Measurements from ENCODE around the gene GJB1. TPM values are rescaled to one million over a fixed set of nuclear protein-coding genes. Genes with fewer than 3 reads are reported as not detected.
"Not testable (repeated sequence)": the region's sequence is repeated elsewhere in the genome, so short reads cannot be mapped to it uniquely, and the experiment has no call there.

The GJB1 gene
- total RNA-seq, result under 1 TPM in 1 of 2 experiments, not detected in 1; 0.26 TPM

DNA sequence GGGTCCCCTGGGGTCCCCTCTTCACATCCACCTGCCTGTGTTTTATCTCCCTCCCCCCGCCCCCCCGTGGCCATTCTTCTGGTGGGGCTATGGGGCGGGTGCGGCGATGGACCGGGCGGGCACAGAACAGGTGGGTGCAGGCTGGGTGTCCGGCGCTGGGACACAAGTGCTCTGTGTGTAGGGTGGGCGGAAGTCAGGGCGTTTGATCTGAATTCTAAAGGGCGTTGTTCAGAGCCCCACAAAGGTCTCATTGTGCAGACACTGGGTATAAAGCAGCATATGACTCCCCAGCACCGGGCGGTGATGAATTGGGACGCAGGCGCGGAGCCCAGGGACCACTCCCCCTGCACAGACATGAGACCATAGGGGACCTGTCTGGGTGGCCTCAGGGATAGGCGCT is at the start of gene GJB1:
Gene GJB1, plus strand, starts transcription at position 296 of the 400 bp plus-strand sequence. CDS start 484 bp downstream, outside the sequence.
- no peak within 1 kb of the TSS for H3K4me3 Mint-ChIP-seq
- peaks cover 3% of the 10 kb centered on the region for H3K27me3 Mint-ChIP-seq
- no peak for ATAC-seq (ENCODE audit: low read depth)
- no peaks in the 10 kb centered on the region for H3K36me3 Mint-ChIP-seq
- POLR2A ChIA-PET, result no interaction called here
- DNase-seq, result no peak
- H3K27ac Mint-ChIP-seq, result no peak within 1 kb of the TSS
- H3K9me3 Mint-ChIP-seq, result no peaks in the 10 kb centered on the region
- H3K4me1 Mint-ChIP-seq, result no peaks in the 10 kb centered on the region

DNA sequence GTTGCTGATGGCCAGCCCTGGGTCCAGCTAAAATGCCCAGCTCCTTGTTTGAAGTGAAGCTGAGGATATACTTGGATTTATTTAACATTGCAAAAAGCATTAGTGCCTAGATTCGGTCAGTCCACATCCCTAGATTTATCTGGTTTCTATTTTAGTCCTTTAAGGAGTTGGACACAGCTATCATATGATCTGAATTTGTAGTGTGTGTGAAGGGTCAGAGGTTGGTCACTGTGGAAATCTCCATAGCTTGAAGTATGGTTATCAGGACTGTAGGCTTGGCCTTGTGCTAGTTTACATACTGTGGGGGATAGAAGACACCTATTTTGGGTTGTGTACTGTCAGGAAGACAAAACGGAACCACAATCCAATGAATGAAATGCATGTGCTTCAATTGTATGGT is 49.6 kb upstream of the GJB1 start:
- Mint-ChIP-seq H3K9me3 (no peaks in the 10 kb centered on the region), H3K4me1 (peaks cover 10% of the 10 kb centered on the region), H3K27ac (peak overlapping the region; percentile 54), H3K4me3 (no peak overlapping the region), H3K36me3 (peaks cover 21% of the 10 kb centered on the region), H3K27me3 (no peaks in the 10 kb centered on the region)
- DNase-seq (no peak), ATAC-seq (ENCODE audit: low read depth) (no peak)
- POLR2A ChIA-PET, result no interaction called here

DNA sequence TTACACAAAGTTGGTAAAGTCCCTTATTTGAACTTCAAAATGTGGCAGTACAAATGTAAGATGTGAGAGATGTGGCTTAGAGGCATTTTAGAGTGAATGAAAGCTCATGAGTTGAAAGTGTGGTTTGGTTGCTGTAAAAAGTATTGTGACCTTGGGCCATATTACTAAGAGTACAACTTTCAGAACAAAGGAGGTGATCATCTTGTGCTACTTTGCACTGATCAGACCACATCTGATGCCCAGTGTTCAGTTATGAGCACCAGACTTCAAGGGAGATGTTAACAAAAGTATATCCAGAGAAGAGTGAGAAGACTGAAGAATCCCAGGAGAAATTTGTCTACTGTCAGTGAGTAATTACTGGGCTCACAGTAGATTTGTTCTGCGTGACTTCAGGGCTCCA is 48.2 kb upstream of the GJB1 start:
- Mint-ChIP-seq H3K27ac (no peak overlapping the region), H3K36me3 (peaks cover 21% of the 10 kb centered on the region), H3K4me1 (peaks cover 17% of the 10 kb centered on the region), H3K9me3 (no peaks in the 10 kb centered on the region), H3K4me3 (no peak overlapping the region), H3K27me3 (no peaks in the 10 kb centered on the region)
- no peak for DNase-seq
- no peak for ATAC-seq (ENCODE audit: low read depth)
- POLR2A ChIA-PET, result no interaction called here

DNA sequence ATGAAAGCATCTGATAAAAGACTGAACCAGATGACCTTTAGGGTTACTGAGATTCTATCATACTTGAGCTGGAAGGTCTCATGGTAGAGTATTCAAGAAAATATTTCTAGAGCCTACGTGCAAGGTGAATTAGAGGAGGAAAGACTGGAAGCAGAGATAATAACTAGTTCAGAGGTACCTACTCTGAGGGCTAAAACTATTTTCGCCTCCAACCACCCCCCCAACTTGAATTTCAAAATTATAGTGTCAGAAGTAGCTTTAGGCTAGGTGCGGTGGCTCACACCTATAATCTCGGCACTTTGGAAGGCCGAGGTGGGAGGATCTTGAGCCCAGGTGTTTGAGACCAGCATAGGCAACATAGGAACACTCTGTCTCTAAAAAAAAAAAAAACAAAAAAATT is 47.5 kb upstream of the GJB1 start:
- Mint-ChIP-seq H3K36me3 (peaks cover 21% of the 10 kb centered on the region), H3K4me3 (no peak overlapping the region), H3K27ac (no peak overlapping the region), H3K4me1 (peaks cover 17% of the 10 kb centered on the region), H3K9me3 (no peaks in the 10 kb centered on the region), H3K27me3 (no peaks in the 10 kb centered on the region)
- DNase-seq, result no peak
- POLR2A ChIA-PET, result no interaction called here
- ATAC-seq (ENCODE audit: low read depth), result no peak

DNA sequence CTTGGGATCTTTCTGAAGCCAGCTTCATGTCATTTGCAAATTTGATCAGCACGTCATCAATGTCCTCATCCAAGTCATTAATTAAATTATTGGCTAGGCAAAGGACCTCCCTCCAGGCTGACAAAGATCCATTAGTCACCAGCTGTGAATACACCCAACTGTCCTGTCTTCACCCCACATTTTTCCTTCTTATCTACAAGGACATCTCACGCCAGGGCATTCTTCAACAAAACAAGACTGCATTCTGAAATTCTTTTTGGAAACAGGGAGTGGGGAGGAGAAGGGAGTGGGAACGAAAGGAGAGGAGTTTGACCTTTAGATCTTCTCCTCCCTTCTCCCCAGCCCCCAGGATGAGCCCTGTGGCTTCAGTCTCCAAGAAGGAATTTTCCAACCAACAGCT is 45.7 kb upstream of the GJB1 start:
- Mint-ChIP-seq H3K27ac (no peak overlapping the region), H3K27me3 (no peaks in the 10 kb centered on the region), H3K4me1 (peaks cover 11% of the 10 kb centered on the region), H3K9me3 (no peaks in the 10 kb centered on the region), H3K4me3 (no peak overlapping the region), H3K36me3 (peaks cover 19% of the 10 kb centered on the region)
- POLR2A ChIA-PET, result no interaction called here
- ATAC-seq (ENCODE audit: low read depth) (no peak), DNase-seq (no peak)

DNA sequence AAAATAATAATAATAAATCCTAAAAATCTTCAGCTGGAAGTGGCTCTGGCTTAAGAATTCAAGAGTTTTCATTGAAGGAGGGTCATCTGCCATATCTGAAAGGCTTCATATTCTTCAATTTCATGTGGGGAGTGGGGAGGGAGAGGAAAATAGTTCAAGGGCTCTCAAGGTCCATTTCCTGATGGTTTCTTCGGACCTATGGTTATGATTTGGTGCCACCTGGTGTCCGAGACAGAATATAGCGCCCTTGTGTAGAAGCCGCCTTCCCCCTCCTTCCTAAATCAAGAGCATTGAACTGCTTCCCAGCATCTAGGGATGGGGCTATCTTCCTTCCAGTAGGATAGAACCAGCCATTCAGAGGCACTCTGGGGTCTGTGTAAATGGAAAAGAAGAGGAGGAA is 44.1 kb upstream of the GJB1 start:
- DNase-seq (no peak), ATAC-seq (ENCODE audit: low read depth) (no peak)
- peaks cover 16% of the 10 kb centered on the region for H3K4me1 Mint-ChIP-seq
- H3K36me3 Mint-ChIP-seq, result peaks cover 13% of the 10 kb centered on the region
- no peak overlapping the region for H3K4me3 Mint-ChIP-seq
- POLR2A ChIA-PET, result no interaction called here
- no peaks in the 10 kb centered on the region for H3K9me3 Mint-ChIP-seq
- peak overlapping the region; percentile 70 for H3K27ac Mint-ChIP-seq
- no peaks in the 10 kb centered on the region for H3K27me3 Mint-ChIP-seq

DNA sequence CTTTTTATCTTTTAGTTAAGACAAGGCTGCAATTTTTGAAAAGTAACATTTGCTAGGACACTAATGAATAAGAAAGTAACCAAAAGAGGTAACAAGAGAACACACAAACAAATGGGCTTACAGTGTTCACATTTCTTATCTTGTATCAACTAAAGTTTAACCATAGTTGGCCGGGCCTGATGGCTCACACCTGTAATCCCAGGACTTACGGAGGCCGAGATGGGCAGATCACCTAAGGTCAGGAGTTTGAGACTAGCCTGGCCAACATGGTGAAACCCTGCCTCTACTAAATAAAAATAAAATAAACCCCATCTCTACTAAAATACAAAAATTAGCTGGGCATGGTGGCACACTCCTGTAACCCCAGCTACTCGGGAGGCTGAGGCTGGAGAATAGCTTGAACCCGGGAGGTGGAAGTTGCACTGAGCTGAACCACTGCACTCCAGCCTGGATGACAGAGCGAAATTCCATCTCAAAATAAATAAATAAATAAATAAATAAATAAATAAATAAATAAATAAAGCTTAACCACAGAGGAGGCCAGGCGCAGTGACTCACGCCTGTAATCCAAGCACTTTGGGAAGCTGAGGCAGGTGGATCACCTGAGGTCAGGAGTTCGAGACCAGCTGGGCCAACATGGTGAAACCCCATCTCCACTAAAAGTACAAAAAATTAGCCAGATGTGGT is 42.3 kb upstream of the GJB1 start:
- POLR2A ChIA-PET, result interaction anchor here (0.7 to 4.3 kb wide), 7 partner anchors 16 to 357 kb away, joined by 3 to 48 read pairs (median 7); partner anchors contain the start of genes MED12, NONO, TAF1 and ZMYM3
- H3K4me1 Mint-ChIP-seq, result peaks cover 16% of the 10 kb centered on the region
- H3K27ac Mint-ChIP-seq, result peak overlapping the region; percentile 97
- not testable (repeated sequence) for H3K27me3 Mint-ChIP-seq; ATAC-seq (ENCODE audit: low read depth); H3K9me3 Mint-ChIP-seq; H3K36me3 Mint-ChIP-seq; DNase-seq
- H3K4me3 Mint-ChIP-seq, result peak overlapping the region; percentile 55

DNA sequence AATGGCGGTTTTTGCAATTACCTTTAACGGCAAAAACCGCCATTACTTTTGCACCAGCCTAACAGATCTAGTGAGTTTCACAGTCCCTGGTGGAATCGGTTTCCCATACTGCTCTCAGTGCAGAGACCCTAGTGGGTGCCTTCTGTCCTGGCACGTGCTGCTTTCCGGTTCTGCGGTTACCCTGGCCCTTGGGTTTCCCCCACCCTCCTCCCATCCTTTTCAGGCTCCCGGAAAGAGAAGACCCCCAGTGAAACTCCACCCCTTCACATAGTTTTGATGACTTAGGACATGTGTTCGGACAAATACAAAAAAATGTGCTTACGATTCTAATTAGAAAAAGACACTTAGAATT is 41.5 kb upstream of the GJB1 start:
- peak; percentile 43 for ATAC-seq (ENCODE audit: low read depth)
- peak; percentile 54 for DNase-seq
- POLR2A ChIA-PET, result interaction anchor here (0.7 to 4.3 kb wide), 13 partner anchors 12 to 441 kb away, joined by 3 to 48 read pairs (median 7); partner anchors contain the start of genes IL2RG, MED12, NONO and TAF1
- Mint-ChIP-seq H3K4me3 (peak overlapping the region; percentile 90), H3K27ac (peak overlapping the region; percentile 97), H3K4me1 (peaks cover 16% of the 10 kb centered on the region), H3K36me3 (peaks cover 5% of the 10 kb centered on the region), H3K27me3 (no peaks in the 10 kb centered on the region), H3K9me3 (no peaks in the 10 kb centered on the region)

DNA sequence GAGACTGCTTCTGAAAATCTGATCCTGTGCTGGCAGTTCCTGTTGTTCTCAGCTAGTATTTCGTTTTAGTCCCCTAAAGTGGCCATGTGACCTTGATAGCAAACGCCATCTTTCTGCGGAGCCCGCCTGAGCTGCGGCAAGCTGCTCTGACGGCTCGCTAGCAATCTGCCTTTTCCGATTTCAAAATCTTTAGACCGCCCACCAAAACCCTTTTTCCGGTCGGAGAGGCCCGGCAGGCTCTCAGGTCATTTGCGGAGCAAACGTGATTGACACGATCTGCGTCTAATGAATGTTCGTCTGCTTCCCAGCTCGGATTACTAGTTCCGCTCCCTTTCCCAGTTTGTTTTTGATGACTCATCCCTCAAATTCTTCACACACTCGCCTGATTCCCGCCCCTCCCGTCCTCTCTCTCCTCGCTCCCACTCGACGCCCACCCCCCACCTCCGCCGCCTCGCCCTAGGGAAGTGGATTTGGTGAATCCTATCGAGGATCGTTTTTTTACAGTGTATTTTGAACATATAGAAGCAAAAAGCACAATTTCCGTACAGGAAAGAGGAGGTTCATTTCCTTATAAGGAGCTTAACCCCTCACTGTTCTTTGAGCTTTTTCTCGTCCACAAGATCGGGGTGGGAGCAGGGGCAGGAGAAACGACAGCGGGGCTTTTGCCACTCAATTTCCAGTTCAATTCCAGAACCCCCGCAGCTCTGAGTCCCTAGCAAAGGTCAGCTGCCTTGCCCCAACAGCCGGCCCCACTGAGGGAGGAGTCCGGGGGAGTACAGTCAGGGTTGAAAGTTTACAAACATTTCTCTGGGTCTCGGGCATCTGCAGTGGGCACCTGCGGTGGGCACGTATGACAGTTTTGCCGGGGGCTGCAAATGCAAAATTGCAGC is 40.9 kb upstream of the GJB1 start:
- Mint-ChIP-seq H3K4me1 (peaks cover 16% of the 10 kb centered on the region), H3K4me3 (peak overlapping the region; percentile 90)

DNA sequence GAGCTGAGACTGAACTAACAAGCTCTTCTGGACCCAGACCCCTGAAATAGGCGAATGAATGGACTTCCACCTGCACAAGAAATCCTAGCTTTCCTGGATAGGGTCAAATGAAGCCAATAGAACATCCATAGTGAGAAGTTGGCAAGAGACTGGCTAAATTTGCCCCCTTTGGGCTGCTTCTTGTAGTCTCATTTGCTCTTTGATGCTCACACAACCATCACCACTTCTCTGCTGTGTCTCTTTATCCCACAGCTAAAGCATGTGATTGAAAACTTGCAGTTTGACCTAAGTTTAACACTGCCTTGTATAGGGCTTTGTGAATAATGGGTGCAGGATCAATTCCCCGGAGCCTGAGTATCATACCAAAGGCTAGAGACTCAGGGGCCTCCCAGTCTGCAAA is 40.2 kb upstream of the GJB1 start:
- ATAC-seq (ENCODE audit: low read depth) (no peak), DNase-seq (no peak)
- H3K4me3 Mint-ChIP-seq, result peak overlapping the region; percentile 90
- no peaks in the 10 kb centered on the region for H3K9me3 Mint-ChIP-seq
- peaks cover 5% of the 10 kb centered on the region for H3K36me3 Mint-ChIP-seq
- H3K27ac Mint-ChIP-seq, result peak overlapping the region; percentile 97
- H3K4me1 Mint-ChIP-seq, result peaks cover 16% of the 10 kb centered on the region
- no peaks in the 10 kb centered on the region for H3K27me3 Mint-ChIP-seq
- POLR2A ChIA-PET, result interaction anchor here (1.1 to 4.3 kb wide), 8 partner anchors 14 to 183 kb away, joined by 4 to 48 read pairs (median 15); partner anchors contain the start of genes IL2RG, MED12, NONO and TAF1

More for the DNA sequence above, 40.9 kb upstream of the GJB1 start:
- peaks cover 5% of the 10 kb centered on the region for H3K36me3 Mint-ChIP-seq
- DNase-seq, result peak; percentile 69
- H3K27me3 Mint-ChIP-seq, result no peaks in the 10 kb centered on the region
- peak; percentile 94 for ATAC-seq (ENCODE audit: low read depth)
- H3K9me3 Mint-ChIP-seq, result no peaks in the 10 kb centered on the region
- POLR2A ChIA-PET, result interaction anchor here (0.7 to 4.3 kb wide), 12 partner anchors 11 to 440 kb away, joined by 3 to 48 read pairs (median 8); partner anchors contain the start of genes IL2RG, MED12, NONO and TAF1
- H3K27ac Mint-ChIP-seq, result peak overlapping the region; percentile 97

DNA sequence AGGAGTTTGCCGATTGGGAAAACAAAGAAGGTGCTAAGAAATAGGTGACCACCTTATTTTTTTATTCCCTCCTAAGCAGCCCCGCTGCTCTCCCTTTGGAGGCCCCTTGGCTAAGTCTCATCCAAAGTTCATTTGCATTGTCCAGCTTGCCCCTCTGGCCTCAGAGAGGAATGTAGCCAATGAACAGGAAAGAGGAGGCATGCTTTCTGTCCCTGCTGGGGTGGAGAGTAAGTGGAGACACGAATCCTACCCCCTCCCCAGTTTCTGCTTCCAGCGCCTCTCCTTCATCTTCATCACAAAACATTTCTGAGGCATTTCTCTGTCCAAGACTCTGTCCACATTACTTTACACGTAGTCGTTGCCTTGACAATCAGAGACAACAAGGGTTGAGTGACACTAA is 39.7 kb upstream of the GJB1 start:
- Mint-ChIP-seq H3K4me1 (peaks cover 13% of the 10 kb centered on the region), H3K36me3 (peaks cover 3% of the 10 kb centered on the region), H3K27me3 (no peaks in the 10 kb centered on the region), H3K9me3 (no peaks in the 10 kb centered on the region), H3K4me3 (no peak overlapping the region), H3K27ac (no peak overlapping the region)
- POLR2A ChIA-PET, result interaction anchor here (2.5 to 4.3 kb wide), 3 partner anchors 14 to 183 kb away, joined by 14 to 48 read pairs (median 16); partner anchors contain the start of genes TAF1 and ZMYM3
- ATAC-seq (ENCODE audit: low read depth) (no peak), DNase-seq (no peak)

DNA sequence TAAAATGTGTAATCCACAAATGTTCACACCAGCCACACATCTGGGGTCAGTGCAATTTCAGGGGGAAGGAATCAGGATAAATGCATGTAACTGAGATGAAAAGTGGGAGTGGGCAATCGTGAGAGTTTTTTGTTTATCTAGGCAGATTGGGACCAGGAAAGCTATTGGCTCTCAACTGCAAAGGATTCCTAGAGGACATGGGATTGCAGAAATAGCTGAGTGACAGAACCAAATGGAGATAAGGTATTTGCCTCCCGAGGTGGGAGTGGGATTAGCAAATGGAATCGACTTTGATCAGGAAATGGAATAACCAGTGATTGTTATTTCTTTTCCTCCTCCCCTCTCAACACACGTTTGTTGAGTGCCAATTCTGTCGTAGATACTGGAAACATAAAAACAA is 38.9 kb upstream of the GJB1 start:
- Mint-ChIP-seq H3K4me3 (no peak overlapping the region), H3K4me1 (peaks cover 9% of the 10 kb centered on the region), H3K9me3 (no peaks in the 10 kb centered on the region), H3K36me3 (peaks cover 3% of the 10 kb centered on the region), H3K27ac (no peak overlapping the region), H3K27me3 (no peaks in the 10 kb centered on the region)
- DNase-seq (no peak), ATAC-seq (ENCODE audit: low read depth) (no peak)
- POLR2A ChIA-PET, result interaction anchor here (1.9 kb wide), 1 partner anchor 99 kb away, joined by 4 read pairs; the partner anchor contains the start of gene NONO

DNA sequence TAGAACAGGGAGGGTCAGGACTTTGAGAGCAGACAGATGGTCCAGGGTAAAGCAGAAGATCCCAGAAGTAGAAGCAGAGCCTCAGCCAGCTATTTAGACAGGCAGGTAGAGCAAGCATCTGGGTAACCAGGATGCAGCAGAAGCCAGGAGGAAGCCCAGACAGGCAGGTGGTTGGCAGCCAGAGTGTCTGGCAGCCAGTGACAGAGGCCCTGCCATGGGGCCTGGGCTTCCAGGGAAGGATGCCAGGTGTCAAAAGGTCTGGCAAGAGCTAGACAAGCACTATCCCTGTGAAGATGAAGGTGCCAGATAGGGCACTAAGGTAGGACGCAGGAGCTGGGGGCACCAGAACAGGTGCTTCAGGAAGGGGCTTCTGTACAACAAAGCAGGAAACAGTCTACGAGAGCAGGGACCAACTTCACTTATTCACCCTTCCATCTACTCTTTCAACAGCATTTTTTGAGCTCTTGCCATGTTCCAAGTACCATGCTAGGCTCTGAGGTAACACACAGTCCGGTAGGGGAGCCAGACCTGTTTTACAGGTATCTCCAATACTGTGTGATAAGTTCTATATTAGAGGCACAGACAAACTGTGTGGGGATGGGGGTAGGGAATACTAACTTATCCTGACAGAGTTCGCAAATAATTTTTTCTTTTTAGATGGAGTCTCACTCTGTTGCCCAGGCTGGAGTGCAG is 38.1 kb upstream of the GJB1 start:
- peaks cover 6% of the 10 kb centered on the region for H3K4me1 Mint-ChIP-seq
- ATAC-seq (ENCODE audit: low read depth), result no peak
- H3K36me3 Mint-ChIP-seq, result peaks cover 3% of the 10 kb centered on the region
- H3K27ac Mint-ChIP-seq, result no peak overlapping the region
- POLR2A ChIA-PET, result interaction anchor here (0.6 to 1.9 kb wide), 4 partner anchors 11 to 1799 kb away, joined by 3 to 5 read pairs (median 4); partner anchors contain the start of gene NONO
- DNase-seq, result no peak
- H3K27me3 Mint-ChIP-seq, result no peaks in the 10 kb centered on the region
- no peak overlapping the region for H3K4me3 Mint-ChIP-seq
- H3K9me3 Mint-ChIP-seq, result no peaks in the 10 kb centered on the region
